NCI-H82 (cell line): ENCODE measurements around the gene LRP3.

ENCODE experiments used
- DNase-seq: peaks from one replicate; lab custom pipeline; 2025; lab: John Stamatoyannopoulos, UW

LRP3 gene

GRCh38 chr19:33255781-33256180 is 61.7 kb downstream of the LRP3 start:
- no peak for DNase-seq

GRCh38 chr19:33256261-33256660 is 62.1 kb downstream of the LRP3 start:
- no peak for DNase-seq

GRCh38 chr19:33257828-33258227 is 63.7 kb downstream of the LRP3 start:
- no peak for DNase-seq
